GM18499 (cell line): ENCODE results near the gene KLHDC9.
A peak's percentile ranks its signal among the peaks of the same experiment; 100 is the strongest.

Experiments
- ATAC-seq: cut with Tn5 transposase; IDR thresholded peaks from one replicate; pipeline ENCODE4 v1.9.1; 2021; ENCODE audit warnings: moderate number of reproducible peaks; ENCODE audit not compliant: insufficient read depth, unreplicated experiment

Gene KLHDC9

DNA sequence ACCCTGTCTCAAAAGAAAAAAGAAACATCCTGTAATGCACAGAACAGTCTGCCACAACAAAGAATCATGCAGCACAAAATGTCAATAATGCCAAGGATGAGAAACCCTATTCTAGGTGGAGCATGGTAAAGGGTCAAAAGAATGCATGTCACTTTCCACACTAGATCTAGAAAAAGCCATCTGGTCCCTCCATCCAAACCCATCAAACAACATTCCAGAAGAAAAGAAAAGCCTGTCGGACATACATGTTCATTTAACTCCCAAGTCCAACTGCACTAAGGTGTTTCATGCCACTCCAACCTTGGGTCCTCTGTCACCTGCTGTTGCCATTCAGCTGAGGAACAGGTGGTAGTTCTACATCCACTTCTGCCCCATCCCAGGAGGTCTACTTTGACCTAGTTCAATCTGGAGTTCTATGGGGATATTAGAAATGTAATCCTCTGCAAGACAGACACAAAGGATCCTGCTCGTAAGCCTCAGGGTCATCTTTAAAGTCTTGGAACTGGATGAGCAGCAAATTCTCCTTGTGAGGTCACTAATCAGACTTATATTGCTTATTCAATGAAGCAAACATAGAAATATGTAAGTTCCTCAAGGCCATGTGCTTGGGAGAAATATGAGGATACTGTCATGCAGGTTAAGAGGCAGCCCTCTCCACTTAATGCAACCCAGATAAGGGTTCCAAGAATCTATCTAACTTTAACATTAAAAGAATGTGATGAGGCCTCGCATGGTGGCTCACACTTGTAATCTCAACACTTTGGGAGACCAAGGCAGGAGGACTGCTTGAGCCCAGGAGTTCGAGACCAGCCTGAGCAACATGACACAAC lies 30.6 kb downstream of the KLHDC9 start:
- no peak for ATAC-seq

DNA sequence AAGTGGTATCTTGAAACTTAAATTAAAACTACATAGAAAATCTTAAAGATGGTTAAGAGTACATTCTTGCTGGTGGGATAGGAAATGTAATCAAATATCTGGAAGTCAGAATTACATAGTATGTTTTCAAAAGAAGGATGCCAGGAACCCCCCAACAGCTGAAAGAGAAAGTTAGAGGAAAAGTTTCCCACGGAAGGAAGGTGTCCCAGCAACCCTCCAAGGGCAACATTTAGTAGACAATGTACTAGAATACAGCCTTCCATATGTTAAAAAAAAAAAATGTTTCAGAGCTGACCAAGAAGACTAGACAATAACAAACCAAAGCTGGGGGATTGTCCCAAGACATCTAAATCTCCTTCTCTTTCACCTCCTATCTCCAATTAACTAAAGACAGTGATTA lies 32.1 kb downstream of the KLHDC9 start:
- no peak for ATAC-seq

DNA sequence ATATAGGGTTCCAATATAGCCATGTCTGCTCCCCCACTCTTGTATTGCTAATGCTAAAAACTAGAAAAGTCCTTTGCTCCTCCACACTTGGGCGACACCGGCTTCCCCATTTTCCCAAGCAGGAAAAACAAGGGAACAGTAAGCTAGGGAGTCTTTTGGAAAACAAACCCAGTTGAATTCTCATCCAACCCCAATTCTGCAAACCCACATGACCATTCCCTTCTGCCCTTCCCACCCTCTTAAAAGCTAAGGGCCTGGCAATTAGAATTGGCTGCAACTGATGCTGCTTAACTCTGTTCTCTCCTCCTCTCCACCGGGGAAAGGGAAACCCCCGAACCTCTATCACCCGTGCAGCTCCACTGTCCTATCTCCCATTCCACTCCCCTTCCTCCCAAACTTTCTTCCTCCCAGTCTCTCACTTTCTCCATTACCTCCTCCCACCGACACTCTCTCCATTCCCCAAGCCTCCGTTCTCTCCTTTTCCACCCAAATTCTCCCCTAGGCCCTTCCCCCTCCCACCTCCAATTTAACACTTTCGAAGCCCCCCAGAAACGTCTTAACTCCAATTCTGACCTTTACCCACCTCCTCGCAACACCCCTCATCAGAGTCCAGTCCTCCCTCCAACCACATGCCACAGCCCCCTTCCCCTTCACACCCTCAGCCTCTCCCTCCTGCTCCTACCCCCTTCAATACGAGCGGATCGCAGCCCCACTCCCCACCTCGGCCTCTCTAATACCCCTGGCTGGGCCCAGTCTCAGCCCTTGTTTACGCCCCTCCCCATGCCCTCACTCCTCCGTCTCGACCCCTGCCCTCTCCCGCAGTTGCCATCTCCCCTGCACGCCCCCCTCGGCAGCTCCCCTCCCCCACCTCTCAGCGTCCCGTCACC lies 33.6 kb downstream of the KLHDC9 start:
- no peak for ATAC-seq

DNA sequence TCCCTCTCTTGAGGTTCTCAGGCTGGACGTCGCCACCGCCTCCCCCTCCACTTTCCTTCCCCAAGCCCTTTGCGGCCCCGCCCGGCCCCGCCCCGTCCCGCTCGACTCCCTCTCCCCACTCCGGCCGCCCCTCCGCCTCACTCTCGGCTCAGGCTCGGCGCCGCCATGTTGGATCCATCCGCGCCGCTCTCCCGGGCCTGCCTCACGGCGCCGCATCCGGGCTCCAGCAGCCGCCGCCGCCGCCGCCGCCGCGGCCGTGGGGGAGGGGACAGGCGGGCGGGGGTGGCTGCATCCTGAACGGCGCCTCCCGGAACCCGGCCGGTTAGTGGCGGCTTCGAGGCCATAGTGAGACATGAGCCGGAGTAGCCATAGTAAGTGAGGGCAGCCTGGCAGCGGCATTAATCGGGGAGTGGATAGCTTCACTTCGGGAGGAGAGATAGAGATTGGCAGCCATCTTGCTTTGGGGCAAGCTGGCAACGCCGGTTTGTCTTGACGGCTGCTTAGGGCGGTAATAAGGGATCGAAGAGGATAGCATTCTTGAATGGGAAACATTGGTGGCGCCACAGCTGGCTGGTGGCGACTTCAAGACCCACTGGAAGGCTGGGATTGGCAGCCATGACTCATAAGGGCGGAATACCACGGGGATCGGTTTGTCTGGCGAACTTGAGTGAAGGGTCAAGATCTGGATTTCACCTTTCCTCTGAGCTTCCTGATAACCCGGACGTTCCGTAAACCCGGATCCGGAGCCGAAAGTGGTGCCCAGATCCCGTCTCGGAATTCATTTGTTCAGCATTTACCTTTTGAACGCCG lies 34.5 kb downstream of the KLHDC9 start, which contains the start of gene DEDD:
TSS of gene DEDD (minus strand) at position 258 of the 810 bp plus-strand sequence. CDS start 8,205 bp downstream, outside the sequence.
- ATAC-seq: peak; percentile 95

DNA sequence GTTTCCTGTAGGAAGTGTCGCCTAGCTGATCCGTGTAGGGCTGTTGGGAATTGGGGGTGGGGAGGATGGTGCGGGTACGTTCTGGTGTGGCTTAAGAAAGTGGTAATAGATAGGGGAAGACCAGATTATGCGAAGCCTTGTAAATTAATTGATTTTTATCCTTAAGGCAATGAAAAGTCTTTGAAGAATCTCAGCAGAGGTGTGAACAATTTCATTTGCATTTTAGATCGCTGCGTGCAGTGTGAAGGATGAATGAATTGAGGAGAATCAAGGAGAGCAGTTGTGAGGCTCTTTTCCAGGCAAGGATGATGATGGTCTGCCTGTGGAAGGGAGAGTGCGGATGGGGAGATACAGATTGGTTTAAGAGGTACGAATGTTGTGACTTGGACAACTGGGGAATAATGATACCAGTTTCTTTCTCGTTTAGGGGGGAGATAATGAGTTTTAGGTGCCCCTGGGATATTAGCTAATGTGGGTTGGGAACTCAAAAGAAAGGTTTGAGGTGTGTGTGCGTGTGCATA lies 35.1 kb downstream of the KLHDC9 start:
- no peak for ATAC-seq

DNA sequence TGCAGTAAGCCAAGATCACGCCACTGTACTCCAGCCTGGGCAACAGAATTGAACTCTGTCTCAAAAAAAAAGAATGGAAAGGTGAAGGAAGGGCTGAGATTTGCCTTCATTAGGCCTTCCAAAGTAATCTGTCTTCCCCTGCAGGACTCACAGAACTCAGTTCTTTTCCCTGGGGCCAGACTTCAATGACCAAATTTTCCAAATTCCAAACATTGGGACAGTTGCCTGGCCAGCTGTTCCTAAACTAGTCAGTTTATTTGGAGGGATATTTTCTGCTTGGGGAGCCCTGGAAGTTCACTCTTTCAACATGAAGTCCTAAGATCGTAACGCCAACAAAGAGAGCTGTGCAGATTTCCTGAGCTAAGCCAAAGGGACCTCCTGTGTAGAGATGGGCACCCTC lies 39.7 kb downstream of the KLHDC9 start:
- no peak for ATAC-seq

DNA sequence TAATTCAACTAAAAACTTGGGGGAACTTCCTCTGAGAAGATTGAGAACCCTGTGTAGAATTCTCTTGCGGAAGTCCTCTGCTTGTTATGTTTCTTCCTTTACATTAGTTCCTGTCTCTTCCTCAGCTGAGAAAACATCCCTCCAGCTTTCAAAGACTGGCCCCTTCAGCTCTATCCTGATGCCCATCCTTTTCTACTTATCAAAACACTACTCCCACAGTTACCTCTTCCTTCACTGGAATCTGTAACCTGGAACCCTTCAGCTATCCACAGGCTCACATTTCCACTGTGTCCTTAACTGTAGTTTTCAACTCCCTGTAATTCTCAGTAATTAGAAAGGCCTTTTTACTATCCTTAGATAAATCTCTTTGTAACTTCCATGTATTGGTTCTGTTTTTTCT lies 40.3 kb downstream of the KLHDC9 start:
- ATAC-seq: no peak

DNA sequence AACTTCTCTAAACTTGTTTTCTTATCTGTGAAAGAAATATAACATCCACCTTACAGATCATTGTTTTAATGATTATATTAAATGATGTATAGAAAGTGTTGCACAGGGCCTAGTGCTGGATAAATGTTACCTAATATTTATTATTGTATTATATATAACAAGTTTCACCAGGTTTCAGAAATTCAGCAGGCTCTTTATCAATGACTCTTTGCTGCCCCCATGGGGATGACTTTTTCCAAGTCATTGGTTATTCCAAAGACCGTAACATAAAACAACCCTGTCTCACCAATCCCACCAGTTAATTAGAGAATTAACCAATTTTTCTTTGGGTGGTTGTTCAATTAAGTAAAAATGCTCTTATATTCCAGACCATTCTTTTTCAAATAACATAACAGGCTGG lies 41.6 kb downstream of the KLHDC9 start:
- ATAC-seq: no peak

GRCh38 chr1:161140755-161141400 lies 42.7 kb downstream of the KLHDC9 start:
- no peak for ATAC-seq

- no peak for ATAC-seq
Measured at GRCh38 chr1:161145832-161146231, 47.7 kb downstream of the KLHDC9 start.
